ENCODE measurements around the gene RHCE. TPM values are rescaled to one million over a fixed set of nuclear protein-coding genes. Genes with fewer than 3 reads are reported as not detected.
"Not testable (repeated sequence)": the region's sequence is repeated elsewhere in the genome, so short reads cannot be mapped to it uniquely, and the experiment has no call there.

Gene RHCE
- total RNA-seq, 2 experiments from 2014 or later = 0.25 to 1.1 TPM

DNA sequence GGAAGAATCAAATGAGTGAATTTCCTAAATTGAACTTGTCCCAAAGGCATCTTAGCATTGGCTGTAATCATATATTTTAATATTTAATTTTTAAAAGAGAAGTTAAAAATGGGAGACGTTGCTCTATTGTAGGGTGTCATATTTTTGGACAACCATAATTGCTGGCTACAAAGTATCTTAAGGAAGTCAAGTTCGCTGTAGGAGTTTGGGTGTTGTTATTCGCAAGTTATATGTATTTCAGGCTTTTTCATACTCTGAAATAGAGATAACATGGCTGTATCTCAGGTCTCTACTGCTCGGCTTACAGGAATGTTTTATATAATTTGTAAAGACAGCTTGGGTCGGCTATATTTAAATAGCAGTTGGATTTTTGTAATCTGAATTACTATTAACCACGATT is 81.6 kb downstream of the RHCE start:
- ChIA-PET POLR2A (interaction anchor here (0.7 to 3.1 kb wide), 4 partner anchors 92 to 179 kb away, joined by 3 to 15 read pairs (median 3); partner anchors contain the start of genes RSRP1 and SYF2), CTCF (no interaction called here)
- Mint-ChIP-seq H3K36me3 (ENCODE audit: low read depth) (peaks cover 50% of the 10 kb centered on the region), H3K4me3 (peak overlapping the region; percentile 98), H3K27me3 (no peaks in the 10 kb centered on the region), H3K4me1 (ENCODE audit: low read depth) (peaks cover 45% of the 10 kb centered on the region), H3K9me3 (no peaks in the 10 kb centered on the region), H3K27ac (peak overlapping the region; percentile 78)
- ATAC-seq (ENCODE audit: poor library complexity) (no peak), DNase-seq (no peak)
- peak overlapping the region; percentile 83 to 97 for H3K27ac ChIP-seq (ENCODE audit: low read depth in 1 of 2, low read length in 2 of 2)
- TF ChIP-seq, protein P1, sequence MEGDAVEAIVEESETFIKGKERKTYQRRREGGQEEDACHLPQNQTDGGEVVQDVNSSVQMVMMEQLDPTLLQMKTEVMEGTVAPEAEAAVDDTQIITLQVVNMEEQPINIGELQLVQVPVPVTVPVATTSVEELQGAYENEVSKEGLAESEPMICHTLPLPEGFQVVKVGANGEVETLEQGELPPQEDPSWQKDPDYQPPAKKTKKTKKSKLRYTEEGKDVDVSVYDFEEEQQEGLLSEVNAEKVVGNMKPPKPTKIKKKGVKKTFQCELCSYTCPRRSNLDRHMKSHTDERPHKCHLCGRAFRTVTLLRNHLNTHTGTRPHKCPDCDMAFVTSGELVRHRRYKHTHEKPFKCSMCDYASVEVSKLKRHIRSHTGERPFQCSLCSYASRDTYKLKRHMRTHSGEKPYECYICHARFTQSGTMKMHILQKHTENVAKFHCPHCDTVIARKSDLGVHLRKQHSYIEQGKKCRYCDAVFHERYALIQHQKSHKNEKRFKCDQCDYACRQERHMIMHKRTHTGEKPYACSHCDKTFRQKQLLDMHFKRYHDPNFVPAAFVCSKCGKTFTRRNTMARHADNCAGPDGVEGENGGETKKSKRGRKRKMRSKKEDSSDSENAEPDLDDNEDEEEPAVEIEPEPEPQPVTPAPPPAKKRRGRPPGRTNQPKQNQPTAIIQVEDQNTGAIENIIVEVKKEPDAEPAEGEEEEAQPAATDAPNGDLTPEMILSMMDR (IDR thresholded peaks at IDR 0.05) = no peak
- H3K4me3 ChIP-seq (ENCODE audit: low read length) = peak overlapping the region; percentile 68
- no peaks in the 10 kb centered on the region for H3K27me3 ChIP-seq (ENCODE audit: control insufficient read depth in 1 of 2, insufficient read depth in 2 of 2, low read length in 2 of 2)
- peaks cover 13% of the 10 kb centered on the region for H3K36me3 ChIP-seq (ENCODE audit: insufficient read depth, low read length)
- intact Hi-C loops (cut with DNase I, micrococcal nuclease) = loop anchor here (2.0 to 10.0 kb wide), 5 partner anchors 92 to 1514 kb away; partner anchors contain the start of genes MACO1 (in 2 of the 2), RSRP1 (in 2 of the 2) and HMGCL (in 1 of the 2)
- H3K9me3 ChIP-seq (ENCODE audit: control insufficient read depth in 1 of 2, insufficient read depth in 1 of 2, low read length in 2 of 2) = no peaks in the 10 kb centered on the region
- H3K4me1 ChIP-seq (ENCODE audit: insufficient read depth, low read length) = peaks cover 12% of the 10 kb centered on the region

DNA sequence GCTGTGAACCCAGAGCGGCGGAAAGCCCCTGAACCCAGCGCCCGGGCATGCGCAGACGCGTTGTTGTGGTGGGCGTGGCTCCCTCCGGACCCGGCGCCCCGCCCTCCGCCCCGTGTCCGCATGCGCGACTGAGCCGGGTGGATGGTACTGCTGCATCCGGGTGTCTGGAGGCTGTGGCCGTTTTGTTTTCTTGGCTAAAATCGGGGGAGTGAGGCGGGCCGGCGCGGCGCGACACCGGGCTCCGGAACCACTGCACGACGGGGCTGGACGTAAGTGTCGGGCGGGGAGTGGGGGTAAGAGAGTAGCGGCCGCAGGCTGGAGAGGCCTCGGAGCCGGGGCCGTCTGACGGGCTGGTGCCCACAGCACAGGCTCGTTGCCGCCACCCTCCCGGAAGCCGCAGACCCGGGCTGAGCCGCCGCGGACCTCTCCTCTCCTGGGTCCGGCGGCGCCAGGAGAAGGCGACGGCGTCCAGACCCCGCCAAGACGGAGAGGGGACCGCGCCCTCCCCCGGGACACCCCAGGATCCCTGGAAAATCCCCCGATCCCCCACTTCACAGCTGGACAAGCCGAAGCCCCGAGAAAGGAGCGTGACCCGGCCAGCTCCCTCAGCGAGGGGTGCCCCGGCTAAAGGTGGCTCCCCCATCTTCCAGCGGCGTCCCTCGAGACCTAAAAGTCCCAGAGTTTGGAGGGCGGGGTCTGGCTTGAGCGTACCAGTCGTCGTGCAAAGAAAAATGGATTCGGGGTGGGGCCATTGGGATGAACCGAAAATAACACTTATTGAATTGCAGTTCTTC is 82.2 kb downstream of the RHCE start, which contains the start of gene TMEM50A:
Gene TMEM50A (plus strand): TSS at position 147 of the 794 bp plus-strand sequence. CDS start 2,153 bp downstream, outside the sequence.
- H3K36me3 ChIP-seq (ENCODE audit: insufficient read depth, low read length) = peaks cover 7% of the 10 kb centered on the region
- DNase-seq (peak; percentile 82 to 93 (median 89)), ATAC-seq (ENCODE audit: poor library complexity) (peak; percentile 69)
- no peaks in the 10 kb centered on the region for H3K27me3 ChIP-seq (ENCODE audit: control insufficient read depth in 1 of 2, insufficient read depth in 2 of 2, low read length in 2 of 2)
- peak within 1 kb of the TSS; percentile 81 for H3K27ac Mint-ChIP-seq
- TF ChIP-seq, protein P1 (IDR thresholded peaks at IDR 0.05) = no peak
- no peaks in the 10 kb centered on the region for H3K27me3 Mint-ChIP-seq
- peaks cover 48% of the 10 kb centered on the region for H3K36me3 Mint-ChIP-seq (ENCODE audit: low read depth)
- intact Hi-C loops (cut with DNase I, micrococcal nuclease) = loop anchor here (2.0 to 10.0 kb wide), 5 partner anchors 91 to 1514 kb away; partner anchors contain the start of genes MACO1 (in 2 of the 2), RSRP1 (in 2 of the 2) and HMGCL (in 1 of the 2)
- peak within 1 kb of the TSS; percentile 83 to 97 for H3K27ac ChIP-seq (ENCODE audit: low read depth in 1 of 2, low read length in 2 of 2)
- peak within 1 kb of the TSS; percentile 98 for H3K4me3 Mint-ChIP-seq
- H3K9me3 ChIP-seq (ENCODE audit: control insufficient read depth in 1 of 2, insufficient read depth in 1 of 2, low read length in 2 of 2) = no peaks in the 10 kb centered on the region
- ChIA-PET POLR2A (interaction anchor here (0.7 to 3.1 kb wide), 3 partner anchors 91 to 106 kb away, joined by 3 to 15 read pairs (median 3); partner anchors contain the start of genes RSRP1 and SYF2), CTCF (no interaction called here)
- H3K4me3 ChIP-seq (ENCODE audit: low read length) = peak within 1 kb of the TSS; percentile 69
- no peaks in the 10 kb centered on the region for H3K9me3 Mint-ChIP-seq
- H3K4me1 Mint-ChIP-seq (ENCODE audit: low read depth) = peaks cover 39% of the 10 kb centered on the region
- H3K4me1 ChIP-seq (ENCODE audit: insufficient read depth, low read length) = peaks cover 12% of the 10 kb centered on the region

- Histone ChIP-seq H3K27ac (ENCODE audit: low read depth in 1 of 2, low read length in 2 of 2) (peak overlapping the region; percentile 83 to 97), H3K4me1 (ENCODE audit: insufficient read depth, low read length) (peaks cover 12% of the 10 kb centered on the region), H3K4me3 (ENCODE audit: low read length) (peak overlapping the region; percentile 69)
- POLR2A ChIA-PET = interaction anchor here (3.1 kb wide), 1 partner anchor 90 kb away, joined by 15 read pairs; the partner anchor contains the start of gene RSRP1
- H3K9me3 Mint-ChIP-seq; H3K9me3 ChIP-seq (ENCODE audit: control insufficient read depth in 1 of 2, insufficient read depth in 1 of 2, low read length in 2 of 2); H3K27me3 Mint-ChIP-seq; H3K27me3 ChIP-seq (ENCODE audit: control insufficient read depth in 1 of 2, insufficient read depth in 2 of 2, low read length in 2 of 2); H3K36me3 ChIP-seq (ENCODE audit: insufficient read depth, low read length); CTCF ChIA-PET: not testable (repeated sequence)
- DNase-seq = peak in 12 of 14 experiments; percentile 13 to 67 (median 29)
- H3K4me3 Mint-ChIP-seq = peak overlapping the region; percentile 98
- peaks cover 47% of the 10 kb centered on the region for H3K36me3 Mint-ChIP-seq (ENCODE audit: low read depth)
- peak overlapping the region; percentile 78 for H3K27ac Mint-ChIP-seq
- ATAC-seq (ENCODE audit: poor library complexity) = peak; percentile 45
- H3K4me1 Mint-ChIP-seq (ENCODE audit: low read depth) = peaks cover 38% of the 10 kb centered on the region
- intact Hi-C loops (cut with DNase I, micrococcal nuclease) = loop anchor here (2.0 to 10.0 kb wide), 5 partner anchors 90 to 1513 kb away; partner anchors contain the start of genes MACO1 (in 2 of the 2), RSRP1 (in 2 of the 2) and HMGCL (in 1 of the 2)
Measured at GRCh38 chr1:25337483-25338187, 83.0 kb downstream of the RHCE start.

DNA sequence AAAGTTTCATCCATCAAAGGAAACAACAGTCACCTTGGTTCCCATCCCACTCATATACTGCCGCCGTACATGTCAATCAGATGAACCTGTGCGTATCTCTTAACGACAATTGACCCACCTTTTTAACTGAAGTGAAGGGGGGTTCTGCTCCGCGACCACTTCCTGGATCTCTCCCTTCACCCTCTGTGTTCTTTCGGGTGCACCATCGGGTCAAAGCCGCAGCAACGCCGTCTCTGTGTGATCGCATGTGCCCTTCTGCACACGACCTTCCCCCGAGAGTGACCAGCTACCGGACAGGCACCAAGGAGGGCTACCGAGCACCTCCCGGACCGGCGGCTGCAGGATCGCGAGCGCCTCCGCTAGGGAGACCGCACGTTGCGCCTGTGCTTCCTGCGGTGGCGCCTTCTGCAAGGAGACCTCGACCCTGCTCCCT is 83.7 kb downstream of the RHCE start:
- ATAC-seq (ENCODE audit: poor library complexity) = peak; percentile 3
- Histone ChIP-seq H3K4me3 (ENCODE audit: low read length) (peak overlapping the region; percentile 69), H3K27ac (ENCODE audit: low read depth in 1 of 2, low read length in 2 of 2) (peak overlapping the region in 1 of 2 donors; percentile 35), H3K4me1 (ENCODE audit: insufficient read depth, low read length) (peaks cover 12% of the 10 kb centered on the region)
- CTCF ChIA-PET; H3K27me3 Mint-ChIP-seq; POLR2A ChIA-PET; H3K36me3 ChIP-seq (ENCODE audit: insufficient read depth, low read length); H3K9me3 ChIP-seq (ENCODE audit: control insufficient read depth in 1 of 2, insufficient read depth in 1 of 2, low read length in 2 of 2); H3K27me3 ChIP-seq (ENCODE audit: control insufficient read depth in 1 of 2, insufficient read depth in 2 of 2, low read length in 2 of 2); H3K9me3 Mint-ChIP-seq: not testable (repeated sequence)
- H3K4me1 Mint-ChIP-seq (ENCODE audit: low read depth) = peaks cover 36% of the 10 kb centered on the region
- H3K27ac Mint-ChIP-seq = peak overlapping the region; percentile 81
- intact Hi-C loops (cut with DNase I, micrococcal nuclease) = loop anchor here (5.0 to 10.0 kb wide), 4 partner anchors 90 to 1512 kb away; partner anchors contain the start of genes MACO1 (in 2 of the 2), HMGCL (in 1 of the 2) and RSRP1 (in 1 of the 2)
- H3K4me3 Mint-ChIP-seq = peak overlapping the region; percentile 90
- DNase-seq = peak in 7 of 14 experiments; percentile 4 to 61 (median 33)
- peaks cover 45% of the 10 kb centered on the region for H3K36me3 Mint-ChIP-seq (ENCODE audit: low read depth)

DNA sequence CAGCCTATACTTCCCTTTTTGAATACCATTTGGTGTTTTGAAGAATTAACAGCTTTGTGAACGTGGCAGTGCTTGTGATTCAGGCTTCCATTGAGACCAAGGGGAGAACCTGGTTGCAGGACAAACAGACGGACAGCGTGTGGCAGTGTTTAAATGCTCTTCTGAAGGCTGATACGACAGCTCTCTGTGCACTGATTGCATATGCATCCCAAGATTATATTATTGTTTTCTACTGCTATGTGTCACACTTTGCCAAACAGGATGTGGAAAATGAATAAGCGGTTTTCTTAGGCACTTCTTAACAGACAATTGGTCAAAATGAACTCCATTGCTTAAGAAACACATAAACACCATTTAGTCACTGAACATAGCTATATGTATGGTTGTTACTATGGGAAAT is 90.7 kb downstream of the RHCE start:
- DNase-seq = peak in 3 of 14 experiments; percentile 21 to 42 (median 42)
- H3K27me3 ChIP-seq (ENCODE audit: control insufficient read depth in 1 of 2, insufficient read depth in 2 of 2, low read length in 2 of 2); H3K4me1 ChIP-seq (ENCODE audit: insufficient read depth, low read length); CTCF ChIA-PET; H3K27me3 Mint-ChIP-seq; H3K9me3 ChIP-seq (ENCODE audit: control insufficient read depth in 1 of 2, insufficient read depth in 1 of 2, low read length in 2 of 2); H3K4me3 ChIP-seq (ENCODE audit: low read length); H3K9me3 Mint-ChIP-seq; H3K36me3 ChIP-seq (ENCODE audit: insufficient read depth, low read length); H3K27ac ChIP-seq (ENCODE audit: low read depth in 1 of 2, low read length in 2 of 2): not testable (repeated sequence)
- H3K4me1 Mint-ChIP-seq (ENCODE audit: low read depth) = peaks cover 27% of the 10 kb centered on the region
- POLR2A ChIA-PET = interaction anchor here (1.1 to 1.6 kb wide), 2 partner anchors 83 to 90 kb away, joined by 3 to 6 read pairs; partner anchors contain the start of gene RSRP1
- H3K4me3 Mint-ChIP-seq = peak overlapping the region; percentile 55
- peaks cover 23% of the 10 kb centered on the region for H3K36me3 Mint-ChIP-seq (ENCODE audit: low read depth)
- H3K27ac Mint-ChIP-seq = peak overlapping the region; percentile 81
- peak; percentile 55 for ATAC-seq (ENCODE audit: poor library complexity)
- intact Hi-C loops (cut with DNase I, micrococcal nuclease) = loop anchor here (10.0 kb wide), 2 partner anchors 105 to 1505 kb away; partner anchors contain the start of genes HMGCL (in 1 of the 2) and MACO1 (in 1 of the 2)

All from CD4-positive, alpha-beta T cell (primary cell).